HUES64 (cell line): Measurements from ENCODE around the gene CDH2.
A peak's percentile ranks its signal among the peaks of the same experiment; 100 is the strongest.

Experiments
- H3K27ac ChIP-seq: 2 replicates; pipeline ENCODE4 v1.7.0; 2013; ENCODE audit warnings: low read depth, low read length, inconsistent platforms
- H3K27me3 ChIP-seq: 2 replicates; pipeline ENCODE4 v1.6.1; 2013; ENCODE audit warnings: mild to moderate bottlenecking, low read length; ENCODE audit not compliant: insufficient read depth
- H3K36me3 ChIP-seq: 2 replicates; pipeline ENCODE4 v1.6.1; 2013; ENCODE audit warnings: mild to moderate bottlenecking, low read length; ENCODE audit not compliant: insufficient read depth
- H3K4me1 ChIP-seq: 2 replicates; pipeline ENCODE4 v1.6.1; 2013; ENCODE audit warnings: mild to moderate bottlenecking, low read length, moderate library complexity; ENCODE audit not compliant: insufficient read depth
- H3K4me3 ChIP-seq: 2 replicates; pipeline ENCODE4 v1.5.1; 2013; ENCODE audit warnings: mild to moderate bottlenecking, low read length, moderate library complexity
- H3K9ac ChIP-seq: 2 replicates; pipeline ENCODE4 v1.6.1; 2013; ENCODE audit warnings: mild to moderate bottlenecking, low read depth, low read length
- H3K9me3 ChIP-seq: 2 replicates; pipeline ENCODE4 v1.6.1; 2013; ENCODE audit warnings: low read depth, low read length; ENCODE audit not compliant: insufficient read depth
- WGBS: fragments of 150-250, 120-280 bp; methylation state at CpG from one replicate; pipeline ENCODE4 v1.1.7; 2013; ENCODE audit warnings: missing lambda C conversion rate; 5-methylcytosine and 5-hydroxymethylcytosine counted together

Gene CDH2

GRCh38 chr18:28065031-28065792 is 111.7 kb downstream of the CDH2 start:
- peak overlapping the region; percentile 61; the same call in 1 of the 2 replicates for H3K9ac ChIP-seq
- no peaks in the 10 kb centered on the region; the same call in 1 of the 2 replicates for H3K9me3 ChIP-seq
- 88% methylated on average over 3 of the region's 4 CpGs for WGBS
- no peaks in the 10 kb centered on the region for H3K27me3 ChIP-seq
- H3K4me1 ChIP-seq = peaks cover 41% of the 10 kb centered on the region
- peaks cover 3% of the 10 kb centered on the region; the same call in 1 of the 2 replicates for H3K36me3 ChIP-seq
- no peak overlapping the region for H3K4me3 ChIP-seq
- peak overlapping the region; percentile 74 for H3K27ac ChIP-seq

DNA sequence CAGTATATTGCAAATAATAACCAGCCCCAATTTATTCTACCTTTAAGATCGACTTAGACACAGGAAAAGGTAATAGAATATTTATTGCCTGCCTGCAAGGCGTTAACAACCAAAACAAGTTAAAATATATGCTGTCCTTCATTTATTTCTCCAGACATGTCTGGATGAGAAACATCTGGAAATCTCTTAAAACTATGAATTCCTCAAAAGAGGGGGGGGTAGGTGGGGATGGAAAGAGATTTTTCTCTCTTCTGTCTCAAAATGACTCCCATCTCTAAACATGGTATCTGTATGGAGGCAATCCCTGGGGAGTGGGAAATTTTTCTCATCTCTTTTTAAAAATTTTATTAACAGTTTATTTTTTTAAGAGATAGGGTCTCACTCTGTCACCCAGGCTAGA is 113.0 kb downstream of the CDH2 start:
- Histone ChIP-seq H3K4me1 (peaks cover 40% of the 10 kb centered on the region), H3K9me3 (no peaks in the 10 kb centered on the region; the same call in 1 of the 2 replicates), H3K9ac (peak overlapping the region; percentile 23; the same call in 1 of the 2 replicates), H3K4me3 (no peak overlapping the region), H3K36me3 (peaks cover 3% of the 10 kb centered on the region; the same call in 1 of the 2 replicates), H3K27ac (peak overlapping the region; percentile 3), H3K27me3 (no peaks in the 10 kb centered on the region)
- WGBS = no CpG with 5 or more reads among the region's 2 CpGs

DNA sequence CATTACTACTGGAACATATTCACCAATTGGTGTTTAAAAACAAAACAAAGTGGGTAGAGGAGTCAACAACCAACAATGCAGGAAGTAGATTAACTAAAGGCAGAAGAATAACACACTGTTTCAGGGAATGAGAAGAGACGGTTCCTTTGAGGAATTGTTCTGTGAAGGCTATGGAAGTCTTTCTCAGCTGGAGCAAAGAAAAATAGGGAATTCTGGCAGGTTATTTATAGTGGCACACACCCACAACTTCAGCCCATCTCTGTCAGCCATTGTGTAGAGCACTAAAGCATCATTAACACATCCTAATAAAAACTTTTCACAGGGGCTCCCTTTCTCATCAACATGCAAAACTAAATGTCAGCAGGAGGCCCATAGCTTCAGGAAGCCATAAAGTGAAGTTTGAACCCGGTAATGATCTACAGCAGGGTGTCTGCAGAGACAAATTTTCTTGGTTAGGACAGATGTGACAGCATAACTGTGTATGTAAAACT is 113.6 kb downstream of the CDH2 start:
- Histone ChIP-seq H3K4me1 (peaks cover 40% of the 10 kb centered on the region), H3K36me3 (peaks cover 3% of the 10 kb centered on the region; the same call in 1 of the 2 replicates), H3K27me3 (no peaks in the 10 kb centered on the region), H3K9ac (peak overlapping the region; percentile 23; the same call in 1 of the 2 replicates), H3K4me3 (no peak overlapping the region), H3K27ac (peak overlapping the region; percentile 64), H3K9me3 (no peaks in the 10 kb centered on the region; the same call in 1 of the 2 replicates)
- WGBS = 10% methylated on average over 2 of the region's 2 CpGs

DNA sequence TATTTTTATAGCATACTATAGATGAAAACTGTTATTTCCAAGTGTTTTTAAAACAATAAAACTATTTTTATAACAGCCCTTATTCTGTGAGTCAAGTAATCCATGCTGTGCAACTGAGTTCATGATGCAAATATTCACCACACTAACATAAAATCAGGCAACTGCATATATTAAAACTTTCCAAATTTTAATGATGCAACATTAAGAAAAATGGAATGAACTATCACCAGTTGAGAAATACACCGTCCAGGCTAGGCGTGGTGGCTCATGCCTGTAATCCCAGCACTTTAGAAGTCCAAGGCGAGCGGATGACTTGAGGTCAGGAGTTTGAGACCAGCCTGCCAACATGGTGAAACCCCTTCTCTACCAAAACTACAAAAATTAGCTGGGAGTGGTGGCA is 114.5 kb downstream of the CDH2 start:
- Histone ChIP-seq H3K27ac (peak overlapping the region; percentile 64; the same call in 1 of the 2 replicates), H3K9ac (no peak overlapping the region; the same call in 1 of the 2 replicates), H3K4me3 (no peak overlapping the region), H3K27me3 (no peaks in the 10 kb centered on the region), H3K9me3 (no peaks in the 10 kb centered on the region; the same call in 1 of the 2 replicates), H3K36me3 (peaks cover 1% of the 10 kb centered on the region; the same call in 1 of the 2 replicates), H3K4me1 (peaks cover 40% of the 10 kb centered on the region)
- 95% methylated on average over 4 of the region's 4 CpGs for WGBS

DNA sequence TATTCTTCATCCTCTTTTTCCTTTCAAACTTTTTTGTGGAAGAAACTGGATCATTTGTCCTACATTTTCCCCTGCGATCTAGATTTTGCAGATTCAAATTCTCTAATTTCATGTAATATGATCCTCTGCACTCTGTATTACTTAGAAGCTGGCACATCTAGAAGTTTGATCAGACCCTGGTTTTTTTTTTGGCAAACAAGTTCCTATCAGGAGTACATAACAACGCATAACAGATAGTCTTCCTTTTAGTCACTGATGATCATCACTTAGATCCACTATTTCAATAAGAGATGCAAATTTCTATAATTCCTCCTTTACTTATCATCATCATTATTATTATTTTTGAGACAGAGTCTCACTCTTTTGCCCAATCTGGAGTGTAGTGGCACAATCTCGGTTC is 117.1 kb downstream of the CDH2 start:
- Histone ChIP-seq H3K4me1 (peaks cover 23% of the 10 kb centered on the region), H3K9ac (no peak overlapping the region)

DNA sequence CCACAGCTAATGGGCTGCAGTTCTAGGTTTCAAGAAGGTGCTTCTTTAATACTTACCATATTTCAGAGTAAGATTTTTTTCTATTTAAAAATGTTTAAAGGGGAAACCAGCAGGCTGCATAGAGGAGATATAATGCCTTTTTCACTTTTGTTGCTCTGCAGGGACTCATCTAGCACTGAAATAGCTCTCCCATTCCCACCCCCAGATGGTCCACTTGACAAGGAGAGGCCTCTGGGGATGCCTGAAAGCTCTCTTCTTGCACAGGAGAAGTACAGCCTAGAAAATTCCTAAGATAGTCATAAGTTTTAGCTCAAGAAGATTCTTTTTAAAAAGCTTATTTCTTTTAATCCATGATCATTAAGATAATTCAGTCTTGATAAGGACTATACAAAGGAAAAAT is 126.4 kb downstream of the CDH2 start:
- Histone ChIP-seq H3K27me3 (no peaks in the 10 kb centered on the region), H3K9ac (no peak overlapping the region), H3K27ac (no peak overlapping the region), H3K9me3 (no peaks in the 10 kb centered on the region), H3K4me1 (peaks cover 32% of the 10 kb centered on the region), H3K4me3 (no peak overlapping the region), H3K36me3 (no peaks in the 10 kb centered on the region)

More for the DNA sequence above, 117.1 kb downstream of the CDH2 start:
- H3K27ac ChIP-seq = no peak overlapping the region
- H3K36me3 ChIP-seq = 0 out of 2 replicates have a peak, but pooled peaks cover 3% of the 10 kb centered on the region
- no peak overlapping the region for H3K4me3 ChIP-seq
- WGBS = 95% methylated on average over 3 of the region's 3 CpGs
- H3K27me3 ChIP-seq = no peaks in the 10 kb centered on the region
- H3K9me3 ChIP-seq = no peaks in the 10 kb centered on the region

GRCh38 chr18:28048612-28049011 is 128.3 kb downstream of the CDH2 start:
- no peaks in the 10 kb centered on the region for H3K36me3 ChIP-seq
- H3K27ac ChIP-seq = no peak overlapping the region
- 77% methylated on average over 2 of the region's 2 CpGs for WGBS
- peaks cover 42% of the 10 kb centered on the region for H3K4me1 ChIP-seq
- H3K27me3 ChIP-seq = no peaks in the 10 kb centered on the region
- no peak overlapping the region for H3K4me3 ChIP-seq
- no peak overlapping the region for H3K9ac ChIP-seq
- H3K9me3 ChIP-seq = no peaks in the 10 kb centered on the region

DNA sequence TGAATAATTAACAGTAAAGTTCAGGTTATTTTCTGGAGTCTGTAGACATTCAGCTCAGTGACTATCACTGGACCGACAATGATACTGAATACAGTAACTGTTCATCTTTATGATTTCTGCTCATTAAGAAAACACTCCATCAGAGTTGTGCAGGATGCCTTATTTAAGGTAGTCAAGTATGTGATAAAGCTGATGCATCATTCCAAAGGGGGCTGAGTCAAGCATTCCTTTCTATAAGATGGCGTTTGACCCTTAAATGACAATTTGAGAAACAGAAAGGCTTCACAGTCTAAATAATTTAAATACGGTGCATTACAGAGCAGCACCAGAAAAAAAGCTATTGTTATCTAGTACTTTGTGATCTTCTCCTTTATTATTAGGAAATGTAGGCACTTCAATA is 131.1 kb downstream of the CDH2 start:
- Histone ChIP-seq H3K36me3 (no peaks in the 10 kb centered on the region), H3K9ac (peak overlapping the region; percentile 7; the same call in 1 of the 2 replicates), H3K27ac (peak overlapping the region; percentile 79), H3K9me3 (no peaks in the 10 kb centered on the region), H3K4me1 (peaks cover 51% of the 10 kb centered on the region), H3K27me3 (no peaks in the 10 kb centered on the region), H3K4me3 (no peak overlapping the region)
- WGBS = 71% methylated on average over 3 of the region's 3 CpGs

- Histone ChIP-seq H3K4me1 (peaks cover 50% of the 10 kb centered on the region), H3K9ac (peak overlapping the region; percentile 7; the same call in 1 of the 2 replicates), H3K36me3 (no peaks in the 10 kb centered on the region), H3K27ac (peak overlapping the region; percentile 79), H3K27me3 (no peaks in the 10 kb centered on the region), H3K4me3 (no peak overlapping the region), H3K9me3 (no peaks in the 10 kb centered on the region)
- WGBS = 54% methylated on average over 3 of the region's 3 CpGs
Observed at GRCh38 chr18:28045176-28045810, 131.6 kb downstream of the CDH2 start.

DNA sequence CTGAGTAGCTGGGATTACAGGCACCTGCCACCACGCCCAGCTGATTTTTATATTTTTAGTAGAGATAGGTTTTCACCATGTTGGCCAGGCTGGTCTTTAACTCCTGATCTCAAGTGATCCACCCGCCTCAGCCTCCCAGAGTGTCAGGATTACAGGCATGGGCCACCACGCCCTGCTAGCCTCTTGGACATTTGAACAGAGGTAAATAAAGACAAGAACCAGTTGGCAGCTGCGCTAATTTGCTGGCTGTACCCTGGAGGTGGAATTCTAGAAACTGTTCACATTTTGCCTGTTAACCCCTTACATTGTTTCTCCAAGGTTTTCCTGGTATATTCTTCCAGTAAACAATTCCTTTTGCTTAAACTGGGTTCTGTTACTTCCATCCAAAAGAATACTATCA is 132.9 kb downstream of the CDH2 start:
- no peak overlapping the region for H3K9ac ChIP-seq
- no peaks in the 10 kb centered on the region for H3K9me3 ChIP-seq
- H3K27me3 ChIP-seq = no peaks in the 10 kb centered on the region
- H3K27ac ChIP-seq = no peak overlapping the region
- H3K36me3 ChIP-seq = no peaks in the 10 kb centered on the region
- no peak overlapping the region for H3K4me3 ChIP-seq
- H3K4me1 ChIP-seq = peaks cover 50% of the 10 kb centered on the region
- 94% methylated on average over 4 of the region's 4 CpGs for WGBS

DNA sequence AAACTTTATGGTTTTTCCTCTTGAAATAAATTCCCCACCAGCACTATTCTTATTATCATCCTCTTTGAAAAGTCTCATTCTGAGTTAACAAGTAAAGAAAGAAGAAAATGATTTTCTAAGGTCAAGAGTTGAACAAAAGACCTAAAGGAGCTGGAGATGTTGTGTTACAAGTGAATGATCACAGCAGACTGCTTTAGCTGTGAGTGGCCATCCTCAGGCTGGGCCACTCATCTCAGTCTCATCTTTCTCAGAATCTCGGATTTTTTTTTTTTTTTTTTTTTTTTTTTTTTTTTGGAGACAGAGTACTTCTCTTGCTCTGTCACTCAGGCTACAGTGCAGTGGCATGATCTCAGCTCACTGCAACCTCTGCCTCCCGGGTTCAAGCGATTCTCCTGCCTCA is 133.3 kb downstream of the CDH2 start:
- Histone ChIP-seq H3K4me1 (peaks cover 48% of the 10 kb centered on the region), H3K27ac (no peak overlapping the region), H3K4me3 (no peak overlapping the region), H3K36me3 (no peaks in the 10 kb centered on the region), H3K9me3 (no peaks in the 10 kb centered on the region), H3K27me3 (no peaks in the 10 kb centered on the region), H3K9ac (no peak overlapping the region)
- WGBS = 85% methylated on average over 3 of the region's 3 CpGs
